HG03342 (cell line): ENCODE results near the gene CLEC16A.

Experiments
- ATAC-seq: cut with Tn5 transposase; IDR thresholded peaks from one replicate; pipeline ENCODE4 v1.9.1; 2021; ENCODE audit warnings: mild to moderate bottlenecking, moderate library complexity; ENCODE audit not compliant: unreplicated experiment

The CLEC16A gene

GRCh38 chr16:11147754-11148444 is 203.5 kb downstream of the CLEC16A start:
- ATAC-seq = no peak

- no peak for ATAC-seq
Observed at GRCh38 chr16:11149011-11149616, 204.8 kb downstream of the CLEC16A start.

- ATAC-seq = no peak
Observed at GRCh38 chr16:11150190-11150589, 205.8 kb downstream of the CLEC16A start.

GRCh38 chr16:11151156-11151884 is 207.0 kb downstream of the CLEC16A start:
- no peak for ATAC-seq

- no peak for ATAC-seq
Observed at GRCh38 chr16:11151885-11152629, 207.7 kb downstream of the CLEC16A start.

GRCh38 chr16:11152677-11153331 is 208.4 kb downstream of the CLEC16A start:
- ATAC-seq = no peak

GRCh38 chr16:11155284-11155806 is 211.0 kb downstream of the CLEC16A start:
- no peak for ATAC-seq

GRCh38 chr16:11156401-11156800 is 212.0 kb downstream of the CLEC16A start:
- no peak for ATAC-seq

GRCh38 chr16:11157143-11157542 is 212.8 kb downstream of the CLEC16A start:
- no peak for ATAC-seq

- no peak for ATAC-seq
Observed at GRCh38 chr16:11158018-11158417, 213.7 kb downstream of the CLEC16A start.

GRCh38 chr16:11159282-11159681 is 214.9 kb downstream of the CLEC16A start:
- ATAC-seq = no peak

- no peak for ATAC-seq
Observed at GRCh38 chr16:11160676-11161115, 216.3 kb downstream of the CLEC16A start.

GRCh38 chr16:11161439-11161838 is 217.1 kb downstream of the CLEC16A start:
- ATAC-seq = no peak

- no peak for ATAC-seq
Observed at GRCh38 chr16:11161974-11162373, 217.6 kb downstream of the CLEC16A start.

GRCh38 chr16:11162586-11163268 is 218.4 kb downstream of the CLEC16A start:
- no peak for ATAC-seq

- no peak for ATAC-seq
Observed at GRCh38 chr16:11163761-11164261, 219.4 kb downstream of the CLEC16A start.

GRCh38 chr16:11164482-11165270 is 220.3 kb downstream of the CLEC16A start:
- ATAC-seq = no peak

GRCh38 chr16:11165349-11165748 is 221.0 kb downstream of the CLEC16A start:
- no peak for ATAC-seq
